ENCODE measurements around the gene NAALADL2.
A peak's percentile ranks its signal among the peaks of the same experiment; 100 is the strongest.
"Not testable (repeated sequence)": the region's sequence is repeated elsewhere in the genome, so short reads cannot be mapped to it uniquely, and the experiment has no call there.

NAALADL2 gene

DNA sequence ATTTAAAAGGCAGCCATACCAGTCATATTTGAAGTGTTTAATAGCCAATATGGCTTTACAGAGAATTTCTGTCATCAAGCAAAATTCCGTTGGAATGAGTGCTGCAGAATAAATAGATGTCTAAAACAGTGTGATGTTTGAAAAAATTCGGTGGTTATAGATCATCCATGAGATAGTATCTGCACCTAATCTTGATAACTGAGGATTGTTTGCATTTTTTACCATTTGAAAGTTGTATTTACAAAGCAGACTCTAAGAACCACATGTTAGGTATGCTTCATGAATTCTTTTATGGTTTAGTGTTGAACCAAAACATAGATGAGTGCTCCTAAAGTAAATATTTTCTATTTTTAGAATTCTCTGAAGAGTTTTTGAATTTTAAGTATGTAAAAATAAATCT, 476.1 kb downstream of the NAALADL2 start:
- no peak for DNase-seq

GRCh38 chr3:175336406-175337133, 477.4 kb downstream of the NAALADL2 start:
- no peak for DNase-seq

GRCh38 chr3:175337631-175338030, 478.5 kb downstream of the NAALADL2 start:
- no peak for DNase-seq

- no peak for DNase-seq
Measured at GRCh38 chr3:175338775-175339535, 479.8 kb downstream of the NAALADL2 start.

- no peak for DNase-seq
Measured at GRCh38 chr3:175340338-175341015, 481.3 kb downstream of the NAALADL2 start.

DNA sequence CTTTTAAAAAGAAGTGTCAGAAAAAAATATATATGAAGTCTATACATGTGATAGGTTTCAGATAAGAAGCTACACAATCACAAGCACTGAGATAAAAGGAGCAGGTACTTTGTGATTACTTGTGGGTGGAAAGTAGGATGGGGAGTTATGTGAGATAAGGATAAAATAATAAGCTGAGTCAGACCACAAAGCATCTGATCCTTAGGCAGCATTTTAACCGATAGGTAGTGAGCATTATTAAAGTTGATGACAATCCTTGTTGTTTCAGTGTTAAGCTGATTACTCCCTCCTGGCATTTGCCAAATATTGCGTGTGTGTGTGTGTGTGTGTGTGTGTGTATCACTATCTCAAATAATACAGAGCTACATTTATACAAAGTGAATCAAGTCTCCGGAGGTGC, 483.1 kb downstream of the NAALADL2 start:
- peak; percentile 29 for DNase-seq

GRCh38 chr3:175343946-175344345, 484.8 kb downstream of the NAALADL2 start:
- DNase-seq: no peak

- DNase-seq: no peak
Measured at GRCh38 chr3:175346573-175347356, 487.6 kb downstream of the NAALADL2 start.

DNA sequence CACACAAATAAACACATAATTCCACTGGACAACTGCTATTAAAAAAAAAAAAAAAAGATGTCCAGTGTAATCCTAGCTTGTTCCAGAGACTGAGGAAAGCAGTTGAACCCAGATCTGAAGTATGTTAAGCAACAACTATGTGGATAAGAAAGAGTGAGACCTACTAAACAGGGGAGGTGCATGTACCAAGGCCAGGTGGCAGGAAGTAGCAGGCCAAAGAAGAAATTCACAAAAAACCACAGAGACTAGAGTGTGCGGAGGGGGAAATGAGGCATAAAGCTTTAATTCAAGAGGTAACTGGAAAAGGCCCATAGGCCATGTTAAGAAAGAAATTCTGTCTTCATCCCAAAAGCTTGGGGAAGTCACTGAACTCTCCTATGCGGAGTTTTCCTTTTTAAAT, 490.0 kb downstream of the NAALADL2 start:
- DNase-seq: no peak

GRCh38 chr3:175355801-175356335, 496.7 kb downstream of the NAALADL2 start:
- DNase-seq: no peak

DNA sequence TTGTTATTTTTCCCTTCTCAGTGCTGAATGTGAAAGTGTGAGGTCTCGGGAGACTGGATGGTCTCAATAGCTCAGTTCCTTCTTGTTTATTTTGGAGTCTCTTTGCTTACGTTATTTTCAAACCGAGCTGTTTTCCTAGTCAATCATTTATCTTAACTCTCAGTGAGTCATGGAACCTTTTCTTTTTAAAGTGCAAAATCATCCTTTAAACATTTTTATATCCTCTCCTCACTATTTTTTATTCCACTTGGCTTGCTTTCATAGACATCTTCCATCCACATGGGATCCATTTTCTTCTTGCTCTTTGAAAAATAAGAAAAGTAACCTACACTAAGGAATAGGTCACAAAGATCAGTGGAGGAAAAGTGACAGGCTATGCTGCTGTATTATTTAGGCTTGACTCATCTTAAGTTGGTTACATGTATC, 497.8 kb downstream of the NAALADL2 start:
- DNase-seq: no peak

- DNase-seq: peak; percentile 12
Measured at GRCh38 chr3:175357758-175358157, 498.6 kb downstream of the NAALADL2 start.

- DNase-seq: no peak
Measured at GRCh38 chr3:175358935-175359334, 499.8 kb downstream of the NAALADL2 start.

DNA sequence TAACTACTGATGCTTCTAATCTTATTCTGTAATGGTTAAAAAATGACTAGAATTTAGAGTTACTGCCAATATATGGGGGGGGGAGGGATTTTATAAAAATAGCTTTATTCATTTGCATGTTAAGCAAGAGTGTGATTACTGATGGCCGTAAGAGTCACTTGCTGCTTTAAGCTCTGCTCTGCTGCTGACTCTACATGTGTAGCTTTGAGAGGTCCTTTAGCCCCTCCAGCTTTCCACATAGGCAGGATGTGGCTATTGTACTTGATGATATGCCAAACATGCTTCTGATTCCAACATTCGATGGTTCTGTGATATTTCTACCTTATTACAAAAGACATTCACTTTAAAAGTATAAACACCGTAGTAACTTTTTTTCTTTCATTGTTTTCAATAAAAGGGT, 511.3 kb downstream of the NAALADL2 start:
- DNase-seq: not testable (repeated sequence)

GRCh38 chr3:175371187-175371586, 512.1 kb downstream of the NAALADL2 start:
- DNase-seq: not testable (repeated sequence)

GRCh38 chr3:175374705-175375104, 515.6 kb downstream of the NAALADL2 start:
- no peak for DNase-seq

DNA sequence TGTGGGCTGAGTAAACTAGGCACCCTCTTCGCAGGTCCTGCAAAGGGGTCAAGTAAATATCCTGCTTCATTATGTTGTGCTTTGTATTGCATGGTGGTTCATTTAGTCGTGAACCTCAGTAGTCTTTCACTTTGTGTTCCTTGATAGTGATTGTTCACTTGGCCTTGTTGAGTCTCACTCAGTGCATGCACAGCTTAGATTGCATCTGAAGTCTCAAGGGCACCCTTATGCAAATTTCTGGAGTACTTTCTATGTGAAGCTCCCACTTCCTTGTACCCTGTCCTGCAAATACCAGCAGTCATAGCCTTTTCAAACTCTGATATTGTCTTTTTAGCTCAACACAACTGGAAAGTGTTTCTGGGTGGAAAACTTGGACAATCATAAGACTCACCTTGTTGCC, 519.2 kb downstream of the NAALADL2 start:
- no peak for DNase-seq

DNA sequence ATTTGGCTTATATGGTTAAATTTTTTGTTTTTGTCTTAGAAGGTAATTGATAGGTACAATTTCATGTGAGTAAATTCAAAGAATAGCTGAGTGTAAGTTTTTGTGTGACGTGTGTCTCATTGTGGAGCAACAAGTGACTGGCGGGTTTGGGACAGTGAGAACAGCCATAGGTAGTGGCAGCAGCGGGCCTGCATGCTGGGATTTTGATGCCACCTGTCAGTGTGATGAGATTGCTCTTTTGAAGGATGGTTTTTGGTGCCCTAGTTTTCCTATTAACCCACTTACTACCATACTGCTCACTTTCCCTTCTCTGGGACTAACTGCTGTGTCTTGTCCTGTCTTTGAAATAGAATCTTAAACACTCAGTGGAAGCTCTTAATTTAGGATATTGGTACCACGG, 522.6 kb downstream of the NAALADL2 start:
- DNase-seq: no peak

DNA sequence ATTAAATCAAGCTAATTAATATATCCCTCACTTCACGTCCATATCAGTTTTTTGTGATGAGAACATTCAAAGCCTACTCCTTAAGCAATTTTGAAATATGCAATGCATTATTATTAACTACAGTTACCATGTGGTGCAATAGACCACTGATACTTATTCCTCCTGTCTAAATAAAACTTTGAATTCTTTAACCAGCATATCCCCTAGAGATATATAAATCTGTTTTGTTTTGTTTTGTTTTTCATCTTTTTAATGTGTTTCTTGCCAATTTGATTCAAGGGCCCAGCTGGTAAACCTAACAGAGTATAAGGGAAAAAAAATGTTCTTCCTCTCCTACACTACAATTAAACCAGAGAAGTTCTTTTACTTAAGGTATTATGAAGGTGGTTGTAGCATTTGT, 524.2 kb downstream of the NAALADL2 start:
- DNase-seq: no peak

- DNase-seq: no peak
Measured at GRCh38 chr3:175383813-175384212, 524.7 kb downstream of the NAALADL2 start.

DNA sequence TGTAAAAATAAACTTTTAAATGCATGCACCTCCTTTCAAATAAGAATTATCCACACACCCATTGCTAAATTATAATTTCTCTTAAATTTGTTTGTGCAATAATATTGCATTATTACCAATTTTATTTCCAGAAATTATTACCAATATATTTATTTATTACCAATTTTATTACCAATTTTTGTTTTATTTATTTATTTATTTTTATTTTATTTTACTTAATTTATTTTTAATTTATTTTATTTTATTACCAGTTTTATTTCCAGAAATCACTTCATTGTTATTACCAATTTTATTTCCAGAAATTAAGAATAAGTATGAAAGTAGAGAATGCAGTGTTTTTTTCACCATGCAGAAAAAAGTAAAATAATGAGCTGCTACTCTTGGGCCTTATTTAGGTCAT, 525.4 kb downstream of the NAALADL2 start:
- no peak for DNase-seq

GRCh38 chr3:175386630-175387029, 527.5 kb downstream of the NAALADL2 start:
- no peak for DNase-seq

- no peak for DNase-seq
Measured at GRCh38 chr3:175389560-175389959, 530.4 kb downstream of the NAALADL2 start.
